Panc1 (cell line): ENCODE results near the gene FUT3. TPM values are rescaled to one million over a fixed set of nuclear protein-coding genes. Genes with fewer than 3 reads are reported as not detected.

ENCODE experiments used
- ATAC-seq: fragments of 200-7000 bp; cut with Tn5 transposase; 2 replicates; pipeline ENCODE4 v1.9.1; 2020; ENCODE audit warnings: mild to moderate bottlenecking, moderate library complexity
- BruUV-seq: library from RNA; stranded (reverse); fragments of 400-500 nt; replicated peaks from 2 replicates; lab custom pipeline; 2021; lab: Mats Ljungman, UMichigan
- CTCF ChIA-PET: fragments of 300-600 bp; sonication (Branson Sonifier 250); formaldehyde crosslinking; loops from one replicate; lab custom pipeline; 2022; ENCODE audit warnings: antibody characterized with exemption; lab: Charles Lee
- POLR2A ChIA-PET: fragments of 300-600 bp; sonication (Branson Sonifier 250); formaldehyde crosslinking; loops from one replicate; lab custom pipeline; 2022; ENCODE audit warnings: antibody characterized with exemption; lab: Charles Lee
- DNase-seq: peaks from one replicate; pipeline ENCODE4 v3.0.0-alpha.2; 2010; ENCODE audit warnings: low read depth, low spot score
- H3K27ac ChIP-seq: 2 replicates; pipeline ENCODE4 v1.5.1; 2011; ENCODE audit warnings: mild to moderate bottlenecking, low read length, inconsistent platforms
- H3K27me3 ChIP-seq: fragments of 200-500 bp; sonication (Bioruptor generic); 2 replicates; pipeline ENCODE4 v1.6.0; 2014; ENCODE audit warnings: low read length, inconsistent platforms; ENCODE audit not compliant: control insufficient read depth, insufficient read depth
- H3K36me3 ChIP-seq: fragments of 200-500 bp; sonication (Bioruptor generic); 2 replicates; pipeline ENCODE4 v1.5.1; 2014; ENCODE audit warnings: inconsistent platforms, mild to moderate bottlenecking, low read length, moderate library complexity; ENCODE audit not compliant: control insufficient read depth, insufficient read depth
- H3K4me1 ChIP-seq: 2 replicates; pipeline ENCODE4 v1.5.1; 2011; ENCODE audit warnings: inconsistent platforms, mild to moderate bottlenecking, low read length, moderate library complexity; ENCODE audit not compliant: control insufficient read depth, insufficient read depth
- H3K4me3 ChIP-seq, 2 experiments: 2 replicates each; pipeline ENCODE4 v1.5.1; 2011 to 2012; ENCODE audit warnings: low read depth in 2 of 2, low read length in 2 of 2, mild to moderate bottlenecking in 2 of 2, inconsistent platforms in 1 of 2, moderate library complexity in 1 of 2
- H3K9me3 ChIP-seq: fragments of 200-500 bp; sonication (Bioruptor generic); 2 replicates; pipeline ENCODE4 v1.5.1; 2014; ENCODE audit warnings: low read depth, mild to moderate bottlenecking, inconsistent platforms, low read length, moderate library complexity; ENCODE audit not compliant: control insufficient read depth, insufficient read depth
- POLR2AphosphoS5 ChIP-seq: IDR thresholded peaks from 2 replicates; pipeline ENCODE4 v1.6.1; 2012; ENCODE audit warnings: mild to moderate bottlenecking, low read depth, low read length, moderate library complexity
- SIN3A ChIP-seq: IDR thresholded peaks from 2 replicates; pipeline ENCODE4 v1.6.1; 2012; ENCODE audit warnings: low read depth, mild to moderate bottlenecking, low read length, moderate library complexity, borderline replicate concordance; ENCODE audit not compliant: insufficient read depth
- TCF7L2 ChIP-seq: IDR thresholded peaks from 2 replicates; pipeline ENCODE4 v1.6.1; 2011; ENCODE audit warnings: mild to moderate bottlenecking, low read depth, low read length, inconsistent platforms
- in situ Hi-C: cut with HindIII; loops from 2 replicates; pipeline ENCODE4 v1.10.0; 2016; ENCODE audit warnings: low sequenced_read_pairs, low pct_unique_long_range_greater_than_20kb
- intact Hi-C: fragments of 100-400 bp; cut with micrococcal nuclease; formaldehyde crosslinking; loops from one replicate; pipeline ENCODE4 v1.10.0; 2022; ENCODE audit not compliant: unreplicated experiment
- total RNA-seq: library from RNA; stranded (reverse); gene quantifications from one replicate; pipeline ENCODE4 v1.2.1, GENCODE V29; 2021; ENCODE audit not compliant: unreplicated experiment
- TF ChIP-seq, protein P1 (sequence below), 2 experiments: IDR thresholded peaks; 2 replicates each; pipeline ENCODE4 v1.6.1; 2011 to 2012; ENCODE audit warnings: low read depth in 2 of 2, control low read depth in 1 of 2, low read length in 1 of 2, mild to moderate bottlenecking in 1 of 2, moderate library complexity in 1 of 2; ENCODE audit not compliant: insufficient read depth in 1 of 2
- TF ChIP-seq, protein P2 (sequence below): fragments of 450-650 bp; IDR thresholded peaks from 2 replicates; pipeline ENCODE4 v1.5.1; 2017; ENCODE audit warnings: mild to moderate bottlenecking

FUT3 gene
- total RNA-seq, 1 experiment from 2014 or later = 0.36 TPM

DNA sequence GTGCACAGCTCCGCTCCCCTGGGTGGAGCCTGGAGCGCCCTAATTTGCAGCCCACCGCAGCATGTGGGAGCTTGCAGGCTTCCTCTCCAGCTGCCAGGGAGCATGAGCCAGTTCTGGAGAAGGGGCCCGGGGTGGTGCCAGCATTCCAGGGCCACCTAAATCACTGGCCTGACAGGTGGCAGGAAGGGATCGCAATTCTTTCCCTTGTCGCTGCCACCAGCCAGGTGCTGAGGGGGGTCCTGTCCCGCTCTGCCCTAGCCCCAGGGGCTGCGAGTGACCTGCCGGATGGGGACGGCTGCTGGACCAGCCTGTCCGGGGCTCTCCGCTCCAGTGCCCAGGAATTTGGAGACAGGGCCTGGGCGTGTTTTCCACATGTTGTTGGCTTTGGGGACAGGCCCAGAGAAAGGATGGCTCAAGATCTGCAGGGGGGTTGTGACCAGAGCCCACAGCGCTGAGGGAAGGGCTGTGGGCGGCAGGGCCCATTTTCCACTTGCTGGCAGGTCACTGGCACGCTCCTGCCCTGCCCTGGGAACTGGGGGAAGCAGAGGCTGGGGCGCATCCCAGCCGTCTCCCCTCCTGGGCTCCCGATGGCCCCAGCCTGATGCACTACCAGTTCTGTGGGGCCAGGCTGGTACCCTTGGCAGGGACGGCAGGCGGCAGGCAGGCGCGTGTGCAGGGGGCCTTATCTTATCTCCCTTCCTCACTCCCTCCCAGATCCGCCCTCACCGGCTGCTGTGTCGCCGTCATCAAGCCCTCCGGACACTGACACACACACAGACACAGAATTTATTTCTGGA lies 42.9 kb upstream of the FUT3 start:
- in situ Hi-C loops = no loop called here
- DNase-seq (no peak), ATAC-seq (no peak)
- TF ChIP-seq SIN3A = no peak
- TF ChIP-seq POLR2AphosphoS5 = no peak
- TF ChIP-seq, protein P1, sequence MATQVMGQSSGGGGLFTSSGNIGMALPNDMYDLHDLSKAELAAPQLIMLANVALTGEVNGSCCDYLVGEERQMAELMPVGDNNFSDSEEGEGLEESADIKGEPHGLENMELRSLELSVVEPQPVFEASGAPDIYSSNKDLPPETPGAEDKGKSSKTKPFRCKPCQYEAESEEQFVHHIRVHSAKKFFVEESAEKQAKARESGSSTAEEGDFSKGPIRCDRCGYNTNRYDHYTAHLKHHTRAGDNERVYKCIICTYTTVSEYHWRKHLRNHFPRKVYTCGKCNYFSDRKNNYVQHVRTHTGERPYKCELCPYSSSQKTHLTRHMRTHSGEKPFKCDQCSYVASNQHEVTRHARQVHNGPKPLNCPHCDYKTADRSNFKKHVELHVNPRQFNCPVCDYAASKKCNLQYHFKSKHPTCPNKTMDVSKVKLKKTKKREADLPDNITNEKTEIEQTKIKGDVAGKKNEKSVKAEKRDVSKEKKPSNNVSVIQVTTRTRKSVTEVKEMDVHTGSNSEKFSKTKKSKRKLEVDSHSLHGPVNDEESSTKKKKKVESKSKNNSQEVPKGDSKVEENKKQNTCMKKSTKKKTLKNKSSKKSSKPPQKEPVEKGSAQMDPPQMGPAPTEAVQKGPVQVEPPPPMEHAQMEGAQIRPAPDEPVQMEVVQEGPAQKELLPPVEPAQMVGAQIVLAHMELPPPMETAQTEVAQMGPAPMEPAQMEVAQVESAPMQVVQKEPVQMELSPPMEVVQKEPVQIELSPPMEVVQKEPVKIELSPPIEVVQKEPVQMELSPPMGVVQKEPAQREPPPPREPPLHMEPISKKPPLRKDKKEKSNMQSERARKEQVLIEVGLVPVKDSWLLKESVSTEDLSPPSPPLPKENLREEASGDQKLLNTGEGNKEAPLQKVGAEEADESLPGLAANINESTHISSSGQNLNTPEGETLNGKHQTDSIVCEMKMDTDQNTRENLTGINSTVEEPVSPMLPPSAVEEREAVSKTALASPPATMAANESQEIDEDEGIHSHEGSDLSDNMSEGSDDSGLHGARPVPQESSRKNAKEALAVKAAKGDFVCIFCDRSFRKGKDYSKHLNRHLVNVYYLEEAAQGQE (IDR thresholded peaks at IDR 0.05; ENCODE audit: insufficient read depth in 1 of 2, low read depth in 2 of 2, low read length in 1 of 2) = no peak
- TF ChIP-seq, protein P2, sequence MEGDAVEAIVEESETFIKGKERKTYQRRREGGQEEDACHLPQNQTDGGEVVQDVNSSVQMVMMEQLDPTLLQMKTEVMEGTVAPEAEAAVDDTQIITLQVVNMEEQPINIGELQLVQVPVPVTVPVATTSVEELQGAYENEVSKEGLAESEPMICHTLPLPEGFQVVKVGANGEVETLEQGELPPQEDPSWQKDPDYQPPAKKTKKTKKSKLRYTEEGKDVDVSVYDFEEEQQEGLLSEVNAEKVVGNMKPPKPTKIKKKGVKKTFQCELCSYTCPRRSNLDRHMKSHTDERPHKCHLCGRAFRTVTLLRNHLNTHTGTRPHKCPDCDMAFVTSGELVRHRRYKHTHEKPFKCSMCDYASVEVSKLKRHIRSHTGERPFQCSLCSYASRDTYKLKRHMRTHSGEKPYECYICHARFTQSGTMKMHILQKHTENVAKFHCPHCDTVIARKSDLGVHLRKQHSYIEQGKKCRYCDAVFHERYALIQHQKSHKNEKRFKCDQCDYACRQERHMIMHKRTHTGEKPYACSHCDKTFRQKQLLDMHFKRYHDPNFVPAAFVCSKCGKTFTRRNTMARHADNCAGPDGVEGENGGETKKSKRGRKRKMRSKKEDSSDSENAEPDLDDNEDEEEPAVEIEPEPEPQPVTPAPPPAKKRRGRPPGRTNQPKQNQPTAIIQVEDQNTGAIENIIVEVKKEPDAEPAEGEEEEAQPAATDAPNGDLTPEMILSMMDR = no peak
- no peak for TF ChIP-seq TCF7L2
- ChIA-PET CTCF (interaction anchor here (0.6 kb wide), 1 partner anchor 66 kb away, joined by 3 read pairs; no protein-coding TSS in a partner anchor), POLR2A (no interaction called here)
- BruUV-seq = TSS peak; percentile 47
- Histone ChIP-seq H3K36me3 (no peaks in the 10 kb centered on the region), H3K4me3 (no peak overlapping the region), H3K27me3 (no peaks in the 10 kb centered on the region), H3K27ac (no peak overlapping the region), H3K9me3 (no peaks in the 10 kb centered on the region), H3K4me1 (no peaks in the 10 kb centered on the region)
- intact Hi-C loops = loop anchor here (10.0 kb wide), 1 partner anchor 89 kb away; the partner anchor contains the start of gene NRTN

DNA sequence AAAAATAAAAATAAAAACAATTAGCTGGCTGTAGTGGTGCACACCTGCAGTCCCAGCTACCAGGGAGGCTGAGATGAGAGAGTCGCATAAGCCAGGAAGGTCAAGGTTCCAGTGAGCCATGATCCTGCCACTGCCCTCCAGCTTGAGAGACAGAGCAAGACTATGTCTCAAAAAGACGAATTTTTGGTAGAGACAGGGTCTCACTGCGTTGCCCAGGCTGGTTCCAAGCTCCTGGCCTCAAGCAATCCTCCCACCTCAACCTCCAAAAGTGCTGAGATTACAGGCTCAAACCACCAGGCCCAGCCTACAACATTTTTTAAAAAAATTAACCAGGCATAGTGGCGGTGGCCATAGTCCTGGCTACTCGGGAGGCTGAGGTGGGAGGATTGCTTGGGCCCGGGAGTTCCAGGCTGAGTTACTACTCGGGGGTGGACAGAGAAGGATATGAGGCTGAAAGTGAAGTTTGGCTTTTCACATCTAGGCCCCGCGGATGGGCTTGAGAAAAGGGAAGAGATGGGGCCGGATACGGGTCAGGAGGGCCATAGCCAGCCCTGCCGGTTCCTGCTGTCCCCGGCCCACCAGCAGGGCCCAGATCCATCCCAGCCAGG lies 42.2 kb upstream of the FUT3 start:
- Histone ChIP-seq H3K4me3 (no peak overlapping the region), H3K27ac (no peak overlapping the region), H3K4me1 (no peaks in the 10 kb centered on the region), H3K27me3 (no peaks in the 10 kb centered on the region), H3K9me3 (no peaks in the 10 kb centered on the region), H3K36me3 (no peaks in the 10 kb centered on the region)
- ATAC-seq (no peak), DNase-seq (no peak)
- ChIA-PET CTCF (interaction anchor here (0.6 kb wide), 1 partner anchor 66 kb away, joined by 3 read pairs; no protein-coding TSS in a partner anchor), POLR2A (no interaction called here)
- in situ Hi-C loops = no loop called here
- no TSS peak for BruUV-seq
- TF ChIP-seq, protein P2 = no peak
- TF ChIP-seq, protein P1 (IDR thresholded peaks at IDR 0.05; ENCODE audit: insufficient read depth in 1 of 2, low read depth in 2 of 2, low read length in 1 of 2) = no peak
- TF ChIP-seq TCF7L2 = no peak
- TF ChIP-seq POLR2AphosphoS5 = no peak
- TF ChIP-seq SIN3A = no peak
- intact Hi-C loops = loop anchor here (10.0 kb wide), 1 partner anchor 89 kb away; the partner anchor contains the start of gene NRTN
